Left ventricle myocardium inferior (tissue), 1 donor: ENCODE measurements around the gene RIIAD1. TPM values are rescaled to one million over a fixed set of nuclear protein-coding genes. Genes with fewer than 3 reads are reported as not detected.
"Not testable (repeated sequence)": the region's sequence is repeated elsewhere in the genome, so short reads cannot be mapped to it uniquely, and the experiment has no call there.

Source experiments
- DNase-seq: peaks from one replicate; pipeline ENCODE4 v3.0.0-alpha.2; 2020
- H3K27ac ChIP-seq: fragments of 200-600 bp; replicated peaks from 2 replicates; pipeline ENCODE4 v1.8.0; 2021
- H3K27me3 ChIP-seq: fragments of 200-600 bp; 2 replicates; pipeline ENCODE4 v1.8.0; 2021; ENCODE audit warnings: low read depth
- H3K36me3 ChIP-seq: fragments of 200-600 bp; 2 replicates; pipeline ENCODE4 v1.8.0; 2021
- H3K4me1 ChIP-seq: fragments of 200-600 bp; 2 replicates; pipeline ENCODE4 v1.8.0; 2021
- H3K4me3 ChIP-seq: fragments of 200-600 bp; 2 replicates; pipeline ENCODE4 v1.8.0; 2021; ENCODE audit warnings: mild to moderate bottlenecking, moderate library complexity
- H3K9me3 ChIP-seq: fragments of 200-600 bp; replicated peaks from 2 replicates; pipeline ENCODE4 v1.8.0; 2021
- CTCF ChIP-seq: fragments of 200-600 bp; IDR thresholded peaks from 2 replicates; pipeline ENCODE4 v1.8.0; 2021; ENCODE audit warnings: antibody characterized with exemption, mild to moderate bottlenecking, borderline replicate concordance
- intact Hi-C: fragments of 100-400 bp; cut with micrococcal nuclease; formaldehyde crosslinking; loops from one replicate; pipeline ENCODE4 v1.11.0; 2022
- long read RNA-seq: library from polyadenylated mRNA; unstranded; transcript quantifications from one replicate; pipeline ENCODE4 v2.0.0, GENCODE V29; 2021
- total RNA-seq: library from RNA; stranded (reverse); fragmentation: NEBNext Ultra II Directional; extraction: Animal tissue kit (Norgen Biotek cat#: 25700); gene quantifications from one replicate; pipeline ENCODE4 v1.2.1, GENCODE V29; 2021
- donor health status: DM: no; HTN: yes; CAD: no; lungs with severe emphysema.

RIIAD1 gene
- 5.6 TPM for total RNA-seq
- long read RNA-seq, partial matches to known transcripts = 0 of 2 reads
- long read RNA-seq, other reads (novel, unspliced or antisense) = 1 of 2 reads

GRCh38 chr1:151720974-151721787 is at the start of gene RIIAD1:
TSS of gene RIIAD1 (plus strand) at chr1:151721522. CDS start at chr1:151721537, 15 bp downstream.
- intact Hi-C loops = no loop called here
- H3K27ac ChIP-seq = peak within 1 kb of the TSS; percentile 83
- no peaks in the 10 kb centered on the region for H3K36me3 ChIP-seq
- H3K4me1 ChIP-seq = peaks cover 57% of the 10 kb centered on the region
- DNase-seq = peak; percentile 38
- no peaks in the 10 kb centered on the region for H3K9me3 ChIP-seq
- H3K4me3 ChIP-seq = peak within 1 kb of the TSS; percentile 66
- peaks cover 41% of the 10 kb centered on the region for H3K27me3 ChIP-seq
- TF ChIP-seq CTCF = no peak

GRCh38 chr1:151673407-151673806 is 47.9 kb upstream of the RIIAD1 start:
- DNase-seq = no peak
- no peak for TF ChIP-seq CTCF
- H3K36me3 ChIP-seq = peaks cover 52% of the 10 kb centered on the region

GRCh38 chr1:151680391-151680790 is 40.9 kb upstream of the RIIAD1 start:
- Histone ChIP-seq H3K9me3 (no peaks in the 10 kb centered on the region), H3K27me3 (no peaks in the 10 kb centered on the region), H3K4me1 (peaks cover 11% of the 10 kb centered on the region), H3K36me3 (peaks cover 29% of the 10 kb centered on the region), H3K4me3 (no peak overlapping the region), H3K27ac (no peak overlapping the region)
- intact Hi-C loops = no loop called here
- DNase-seq = no peak
- TF ChIP-seq CTCF = no peak

More at GRCh38 chr1:151673407-151673806, 47.9 kb upstream of the RIIAD1 start:
- Histone ChIP-seq H3K4me1 (no peaks in the 10 kb centered on the region), H3K27ac (no peak overlapping the region), H3K4me3 (no peak overlapping the region), H3K9me3 (peaks cover 16% of the 10 kb centered on the region), H3K27me3 (no peaks in the 10 kb centered on the region)
- intact Hi-C loops = no loop called here

GRCh38 chr1:151680826-151681225 is 40.5 kb upstream of the RIIAD1 start:
- Histone ChIP-seq H3K4me1 (peaks cover 11% of the 10 kb centered on the region), H3K9me3 (no peaks in the 10 kb centered on the region), H3K27me3 (no peaks in the 10 kb centered on the region), H3K27ac (no peak overlapping the region), H3K36me3 (peaks cover 29% of the 10 kb centered on the region), H3K4me3 (no peak overlapping the region)
- DNase-seq = no peak
- intact Hi-C loops = no loop called here
- TF ChIP-seq CTCF = no peak

- intact Hi-C loops = no loop called here
- no peaks in the 10 kb centered on the region for H3K27me3 ChIP-seq
- no peak overlapping the region for H3K27ac ChIP-seq
- DNase-seq = no peak
- no peak for TF ChIP-seq CTCF
- H3K36me3 ChIP-seq = peaks cover 34% of the 10 kb centered on the region
- no peaks in the 10 kb centered on the region for H3K9me3 ChIP-seq
- peaks cover 11% of the 10 kb centered on the region for H3K4me1 ChIP-seq
- no peak overlapping the region for H3K4me3 ChIP-seq
These were observed 39.4 kb upstream of the RIIAD1 start for GRCh38 chr1:151681923-151682322.

GRCh38 chr1:151682901-151683300 is 38.4 kb upstream of the RIIAD1 start:
- intact Hi-C loops, H3K9me3 ChIP-seq, H3K27me3 ChIP-seq, H3K4me3 ChIP-seq, H3K27ac ChIP-seq, DNase-seq: not testable (repeated sequence)
- H3K36me3 ChIP-seq = peaks cover 34% of the 10 kb centered on the region
- peaks cover 11% of the 10 kb centered on the region for H3K4me1 ChIP-seq
